ENCODE measurements around the gene CPOX. TPM values are rescaled to one million over a fixed set of nuclear protein-coding genes. Genes with fewer than 3 reads are reported as not detected.
"Not testable (repeated sequence)": the region's sequence is repeated elsewhere in the genome, so short reads cannot be mapped to it uniquely, and the experiment has no call there.

The CPOX gene
- 14.4 TPM for polyA plus RNA-seq (2013, experiment 1 of 2)
- 14.2 TPM for polyA plus RNA-seq (2013, experiment 2 of 2)

DNA sequence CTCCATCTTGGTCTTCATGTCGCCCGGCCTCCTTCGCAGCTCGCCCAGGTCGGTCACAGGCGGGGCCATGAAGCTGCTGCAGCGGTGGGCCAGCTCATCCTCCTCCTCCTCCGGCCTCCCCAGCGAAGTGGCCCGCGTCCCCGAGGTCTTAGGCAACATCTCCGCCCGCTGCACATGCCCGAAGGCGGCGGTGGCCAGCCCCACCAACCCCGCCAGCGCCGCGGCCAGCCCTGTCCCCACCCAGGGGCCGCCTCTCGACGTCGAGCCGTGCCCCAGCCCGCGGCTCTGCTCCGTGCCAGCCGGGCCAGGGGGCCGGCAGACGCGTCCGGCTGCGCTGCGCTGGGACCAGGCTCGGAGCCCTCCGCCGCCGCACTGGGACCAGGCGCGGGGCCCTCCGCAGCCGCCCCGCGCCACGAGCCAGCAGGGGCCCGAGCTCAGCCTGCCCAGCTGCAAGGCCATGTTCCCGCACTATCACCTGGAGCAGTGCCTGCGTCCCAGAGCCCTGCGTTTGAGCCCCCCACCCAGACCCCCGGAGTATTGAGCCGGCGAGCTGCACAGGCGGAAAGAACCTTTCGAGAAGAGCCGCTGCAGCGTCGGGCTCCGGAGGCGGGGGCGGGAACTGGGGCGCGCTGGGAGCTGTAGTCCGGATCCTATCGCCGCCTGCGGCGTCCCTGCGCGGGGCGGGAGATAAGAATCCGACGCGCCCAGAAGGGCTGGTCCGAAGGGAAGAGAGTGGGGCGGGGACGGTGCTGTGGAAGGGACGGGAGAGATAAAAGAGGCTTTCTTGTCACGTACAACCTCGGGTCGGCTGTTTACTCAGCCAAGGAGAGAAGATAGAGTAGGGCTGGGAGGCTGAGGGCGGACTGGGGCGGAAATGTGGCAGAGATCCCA lies at the start of gene CPOX:
TSS of gene CPOX (minus strand) at position 566 of the 891 bp plus-strand sequence. CDS start at position 459, 107 bp downstream.
- H4K91ac ChIP-seq (ENCODE audit: low read depth, low read length, poor library complexity) = no peak within 1 kb of the TSS
- WGBS, 2 donors (ENCODE audit: extremely low coverage in 2 of 2, insufficient read length in 2 of 2, insufficient replicate concordance in 1 of 2) = no CpG with 5 or more reads among the region's 84 CpGs
- peak within 1 kb of the TSS; percentile 60 for H3K27ac ChIP-seq (replicated peaks; ENCODE audit: low read length)
- H3K4me2 ChIP-seq (ENCODE audit: insufficient read depth, low read length, poor library complexity, severe bottlenecking) = peak within 1 kb of the TSS; percentile 93
- H3K4ac ChIP-seq (ENCODE audit: low read length) = no peak within 1 kb of the TSS
- peak within 1 kb of the TSS; percentile 100 for H2AFZ ChIP-seq (ENCODE audit: low read length)
- no peaks in the 10 kb centered on the region for H3K9me3 ChIP-seq (replicated peaks in 1 of 2; ENCODE audit: control insufficient read depth in 2 of 2, insufficient read depth in 1 of 2, low read depth in 1 of 2, low read length in 2 of 2)
- peak within 1 kb of the TSS; percentile 56 for H2BK120ac ChIP-seq (ENCODE audit: low read depth, low read length)
- H3K9ac ChIP-seq (ENCODE audit: low read depth, low read length, poor library complexity) = peak within 1 kb of the TSS; percentile 92
- H2AK5ac ChIP-seq (ENCODE audit: low read depth, low read length) = peak within 1 kb of the TSS; percentile 84
- peak within 1 kb of the TSS; percentile 53 for H2BK5ac ChIP-seq (ENCODE audit: low read length)
- H3K27me3 ChIP-seq (ENCODE audit: control insufficient read depth in 3 of 3, insufficient read depth in 3 of 3, low read depth in 1 of 3, low read length in 3 of 3) = peaks cover 0 to 4% (median 0%) of the 10 kb centered on the region in 3 experiments
- DNase-seq (ENCODE audit: low spot score) = peak; percentile 80
- H4K8ac ChIP-seq (ENCODE audit: low read depth, low read length) = no peak within 1 kb of the TSS
- peak within 1 kb of the TSS; percentile 83 to 89 for H3K4me3 ChIP-seq (ENCODE audit: low read length in 2 of 2)
- H2BK15ac ChIP-seq (ENCODE audit: low read length) = peak within 1 kb of the TSS; percentile 72
- peak within 1 kb of the TSS; percentile 89 for H3K23ac ChIP-seq (ENCODE audit: low read depth, low read length, poor library complexity)
- peak within 1 kb of the TSS; percentile 95 for H3K18ac ChIP-seq (ENCODE audit: low read length)
- H3K14ac ChIP-seq (ENCODE audit: low read length) = peak within 1 kb of the TSS; percentile 89
- peaks cover 4% of the 10 kb centered on the region for H3K79me1 ChIP-seq (ENCODE audit: low read depth, low read length)
- H3K36me3 ChIP-seq (replicated peaks in 1 of 2; ENCODE audit: control insufficient read depth in 2 of 2, insufficient read depth in 2 of 2, low read length in 2 of 2) = peaks cover 8 to 32% of the 10 kb centered on the region in 2 donors
- H2BK12ac ChIP-seq (ENCODE audit: low read length) = no peak within 1 kb of the TSS
- peaks cover 5 to 6% of the 10 kb centered on the region in 2 donors for H3K4me1 ChIP-seq (ENCODE audit: control insufficient read depth in 2 of 2, insufficient read depth in 1 of 2, low read depth in 1 of 2, low read length in 2 of 2)

DNA sequence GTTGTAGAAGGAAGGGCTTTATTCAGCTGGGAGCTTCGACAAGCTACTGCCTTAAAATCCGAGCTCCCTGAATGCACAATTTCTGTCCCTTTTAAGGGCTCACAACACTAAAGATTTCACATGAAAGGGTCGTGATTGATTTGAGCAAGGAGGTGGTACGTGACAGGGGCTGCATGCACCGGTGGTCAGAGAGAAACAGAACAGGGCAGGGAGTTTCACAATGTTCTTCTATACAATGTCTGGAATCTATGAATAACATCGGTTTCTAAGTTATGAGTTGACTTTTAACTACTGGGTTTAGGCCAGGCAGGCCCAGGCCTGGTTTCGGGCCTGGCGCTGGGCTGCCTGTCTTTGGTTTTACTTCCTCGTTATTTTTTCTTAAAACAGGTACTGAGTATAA lies 49.4 kb upstream of the CPOX start:
- H2BK15ac ChIP-seq (ENCODE audit: low read length); H3K36me3 ChIP-seq (replicated peaks in 1 of 2; ENCODE audit: control insufficient read depth in 2 of 2, insufficient read depth in 2 of 2, low read length in 2 of 2); H3K79me1 ChIP-seq (ENCODE audit: low read depth, low read length); H3K4me2 ChIP-seq (ENCODE audit: insufficient read depth, low read length, poor library complexity, severe bottlenecking); H4K8ac ChIP-seq (ENCODE audit: low read depth, low read length); H3K4me1 ChIP-seq (ENCODE audit: control insufficient read depth in 2 of 2, insufficient read depth in 1 of 2, low read depth in 1 of 2, low read length in 2 of 2); H3K27ac ChIP-seq (replicated peaks; ENCODE audit: low read length); H3K9me3 ChIP-seq (replicated peaks in 1 of 2; ENCODE audit: control insufficient read depth in 2 of 2, insufficient read depth in 1 of 2, low read depth in 1 of 2, low read length in 2 of 2); H2BK5ac ChIP-seq (ENCODE audit: low read length); H3K18ac ChIP-seq (ENCODE audit: low read length); H2BK12ac ChIP-seq (ENCODE audit: low read length); H3K14ac ChIP-seq (ENCODE audit: low read length); H3K23ac ChIP-seq (ENCODE audit: low read depth, low read length, poor library complexity); H2AK5ac ChIP-seq (ENCODE audit: low read depth, low read length); H3K4me3 ChIP-seq (ENCODE audit: low read length in 2 of 2); H4K91ac ChIP-seq (ENCODE audit: low read depth, low read length, poor library complexity); H3K9ac ChIP-seq (ENCODE audit: low read depth, low read length, poor library complexity); H3K27me3 ChIP-seq (ENCODE audit: control insufficient read depth in 3 of 3, insufficient read depth in 3 of 3, low read depth in 1 of 3, low read length in 3 of 3); H2BK120ac ChIP-seq (ENCODE audit: low read depth, low read length); H2AFZ ChIP-seq (ENCODE audit: low read length); DNase-seq (ENCODE audit: low spot score); H3K4ac ChIP-seq (ENCODE audit: low read length): not testable (repeated sequence)
- WGBS, 2 donors (ENCODE audit: extremely low coverage in 2 of 2, insufficient read length in 2 of 2, insufficient replicate concordance in 1 of 2) = no CpG with 5 or more reads among the region's 9 CpGs

DNA sequence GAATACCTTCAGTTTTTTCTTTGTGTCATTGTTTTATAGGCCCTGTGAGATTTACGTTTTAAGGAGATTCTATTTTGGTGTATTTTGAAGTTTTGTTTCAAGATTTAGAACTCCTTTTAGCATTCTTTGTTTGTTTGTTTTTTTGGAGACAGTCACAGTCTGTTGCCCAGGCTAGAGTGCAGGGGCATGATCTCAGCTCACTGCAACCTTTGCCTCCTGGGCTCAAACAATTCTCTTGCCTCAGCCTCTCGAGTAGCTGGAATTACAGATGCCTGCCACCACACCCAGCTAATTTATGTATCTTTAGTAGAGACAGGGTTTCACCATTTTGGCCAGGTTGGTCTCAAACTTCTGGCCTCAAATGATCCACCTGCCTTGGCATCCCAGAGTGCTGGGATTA lies 48.3 kb upstream of the CPOX start:
- H3K18ac ChIP-seq (ENCODE audit: low read length); H3K4me3 ChIP-seq (ENCODE audit: low read length in 2 of 2); H2BK12ac ChIP-seq (ENCODE audit: low read length); H3K23ac ChIP-seq (ENCODE audit: low read depth, low read length, poor library complexity); H3K27ac ChIP-seq (replicated peaks; ENCODE audit: low read length); H3K14ac ChIP-seq (ENCODE audit: low read length); H2AFZ ChIP-seq (ENCODE audit: low read length); H2AK5ac ChIP-seq (ENCODE audit: low read depth, low read length); H3K4me1 ChIP-seq (ENCODE audit: control insufficient read depth in 2 of 2, insufficient read depth in 1 of 2, low read depth in 1 of 2, low read length in 2 of 2); H3K9me3 ChIP-seq (replicated peaks in 1 of 2; ENCODE audit: control insufficient read depth in 2 of 2, insufficient read depth in 1 of 2, low read depth in 1 of 2, low read length in 2 of 2); H3K4me2 ChIP-seq (ENCODE audit: insufficient read depth, low read length, poor library complexity, severe bottlenecking); H4K8ac ChIP-seq (ENCODE audit: low read depth, low read length); H2BK120ac ChIP-seq (ENCODE audit: low read depth, low read length); H2BK5ac ChIP-seq (ENCODE audit: low read length); H3K4ac ChIP-seq (ENCODE audit: low read length); H3K36me3 ChIP-seq (replicated peaks in 1 of 2; ENCODE audit: control insufficient read depth in 2 of 2, insufficient read depth in 2 of 2, low read length in 2 of 2); H3K9ac ChIP-seq (ENCODE audit: low read depth, low read length, poor library complexity); H3K27me3 ChIP-seq (ENCODE audit: control insufficient read depth in 3 of 3, insufficient read depth in 3 of 3, low read depth in 1 of 3, low read length in 3 of 3); H3K79me1 ChIP-seq (ENCODE audit: low read depth, low read length); DNase-seq (ENCODE audit: low spot score); H2BK15ac ChIP-seq (ENCODE audit: low read length); H4K91ac ChIP-seq (ENCODE audit: low read depth, low read length, poor library complexity): not testable (repeated sequence)
- no CpG with 5 or more reads among the region's 2 CpGs for WGBS, 2 donors (ENCODE audit: extremely low coverage in 2 of 2, insufficient read length in 2 of 2, insufficient replicate concordance in 1 of 2)

DNA sequence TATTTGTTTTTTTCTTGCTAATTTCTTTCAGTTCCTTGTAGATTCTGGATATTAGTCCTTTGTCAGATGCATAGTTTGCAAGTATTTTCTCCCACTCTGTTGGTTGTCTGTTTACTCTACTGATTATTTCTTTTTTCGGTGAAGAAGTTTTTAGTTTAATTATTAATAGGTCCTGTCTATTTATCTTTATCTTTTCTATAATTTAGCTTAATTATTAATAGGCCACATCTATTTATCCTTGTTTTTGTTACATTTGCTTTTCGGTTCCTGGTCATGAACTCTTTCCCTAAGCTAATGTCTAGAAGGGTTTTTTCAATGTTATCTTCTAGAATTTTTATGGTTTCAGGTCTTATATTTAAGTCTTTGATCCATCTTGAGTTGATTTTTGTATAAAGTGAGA lies 45.1 kb upstream of the CPOX start:
- not testable (repeated sequence) for H3K4me2 ChIP-seq (ENCODE audit: insufficient read depth, low read length, poor library complexity, severe bottlenecking); H2BK15ac ChIP-seq (ENCODE audit: low read length); H3K36me3 ChIP-seq (replicated peaks in 1 of 2; ENCODE audit: control insufficient read depth in 2 of 2, insufficient read depth in 2 of 2, low read length in 2 of 2); H3K27me3 ChIP-seq (ENCODE audit: control insufficient read depth in 3 of 3, insufficient read depth in 3 of 3, low read depth in 1 of 3, low read length in 3 of 3); H2AFZ ChIP-seq (ENCODE audit: low read length); DNase-seq (ENCODE audit: low spot score); H3K4me1 ChIP-seq (ENCODE audit: control insufficient read depth in 2 of 2, insufficient read depth in 1 of 2, low read depth in 1 of 2, low read length in 2 of 2); H2BK12ac ChIP-seq (ENCODE audit: low read length); H4K91ac ChIP-seq (ENCODE audit: low read depth, low read length, poor library complexity); H2AK5ac ChIP-seq (ENCODE audit: low read depth, low read length); H3K4me3 ChIP-seq (ENCODE audit: low read length in 2 of 2); H2BK5ac ChIP-seq (ENCODE audit: low read length); H3K23ac ChIP-seq (ENCODE audit: low read depth, low read length, poor library complexity); H3K79me1 ChIP-seq (ENCODE audit: low read depth, low read length); H3K9me3 ChIP-seq (replicated peaks in 1 of 2; ENCODE audit: control insufficient read depth in 2 of 2, insufficient read depth in 1 of 2, low read depth in 1 of 2, low read length in 2 of 2); H3K14ac ChIP-seq (ENCODE audit: low read length); H3K9ac ChIP-seq (ENCODE audit: low read depth, low read length, poor library complexity); H2BK120ac ChIP-seq (ENCODE audit: low read depth, low read length); H3K18ac ChIP-seq (ENCODE audit: low read length); H3K27ac ChIP-seq (replicated peaks; ENCODE audit: low read length); H4K8ac ChIP-seq (ENCODE audit: low read depth, low read length); H3K4ac ChIP-seq (ENCODE audit: low read length)
- WGBS, 2 donors (ENCODE audit: extremely low coverage in 2 of 2, insufficient read length in 2 of 2, insufficient replicate concordance in 1 of 2) = no CpG with 5 or more reads among the region's 2 CpGs

All from neuronal stem cell (in vitro differentiated cells).